Measurements from ENCODE around the gene NOS3. TPM values are rescaled to one million over a fixed set of nuclear protein-coding genes. Genes with fewer than 3 reads are reported as not detected.

NOS3 gene
- total RNA-seq, 1 experiment from 2014 or later: 0.66 TPM

DNA sequence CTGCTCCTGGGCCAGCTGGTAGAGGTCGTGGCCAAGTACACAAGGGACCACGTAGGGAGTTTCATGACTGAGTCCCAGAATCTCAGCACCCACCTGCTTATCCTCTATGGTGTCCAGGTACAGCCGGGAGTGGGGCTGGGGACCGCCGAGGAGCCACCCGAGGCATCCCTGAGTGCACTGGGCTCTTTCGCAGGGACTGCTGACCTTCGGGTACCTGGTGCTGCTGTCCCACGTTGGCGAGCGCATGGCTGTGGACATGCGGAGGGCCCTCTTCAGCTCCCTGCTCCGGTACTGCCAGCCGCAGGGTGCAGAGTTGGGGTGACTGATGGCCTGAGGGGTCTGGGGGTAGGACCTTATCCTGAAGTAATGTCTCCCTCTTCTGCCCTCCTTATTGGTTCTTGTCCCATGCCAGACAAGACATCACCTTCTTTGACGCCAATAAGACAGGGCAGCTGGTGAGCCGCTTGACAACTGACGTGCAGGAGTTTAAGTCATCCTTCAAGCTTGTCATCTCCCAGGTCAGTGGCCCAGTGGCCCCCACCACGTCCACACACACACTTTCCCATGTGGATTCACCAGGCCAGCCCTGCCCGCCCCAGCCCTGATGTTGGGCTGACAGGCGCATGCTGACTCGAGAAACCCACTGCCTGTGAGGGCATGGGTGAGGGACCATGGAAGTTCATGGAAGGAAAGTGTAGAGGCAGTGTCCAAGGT, 43.7 kb downstream of the NOS3 start:
- ChIA-PET POLR2A (ENCODE audit: unreplicated experiment) (no interaction called here), CTCF (no interaction called here)
- H3K79me2 ChIP-seq (ENCODE audit: low read length): peaks cover 16% of the 10 kb centered on the region

DNA sequence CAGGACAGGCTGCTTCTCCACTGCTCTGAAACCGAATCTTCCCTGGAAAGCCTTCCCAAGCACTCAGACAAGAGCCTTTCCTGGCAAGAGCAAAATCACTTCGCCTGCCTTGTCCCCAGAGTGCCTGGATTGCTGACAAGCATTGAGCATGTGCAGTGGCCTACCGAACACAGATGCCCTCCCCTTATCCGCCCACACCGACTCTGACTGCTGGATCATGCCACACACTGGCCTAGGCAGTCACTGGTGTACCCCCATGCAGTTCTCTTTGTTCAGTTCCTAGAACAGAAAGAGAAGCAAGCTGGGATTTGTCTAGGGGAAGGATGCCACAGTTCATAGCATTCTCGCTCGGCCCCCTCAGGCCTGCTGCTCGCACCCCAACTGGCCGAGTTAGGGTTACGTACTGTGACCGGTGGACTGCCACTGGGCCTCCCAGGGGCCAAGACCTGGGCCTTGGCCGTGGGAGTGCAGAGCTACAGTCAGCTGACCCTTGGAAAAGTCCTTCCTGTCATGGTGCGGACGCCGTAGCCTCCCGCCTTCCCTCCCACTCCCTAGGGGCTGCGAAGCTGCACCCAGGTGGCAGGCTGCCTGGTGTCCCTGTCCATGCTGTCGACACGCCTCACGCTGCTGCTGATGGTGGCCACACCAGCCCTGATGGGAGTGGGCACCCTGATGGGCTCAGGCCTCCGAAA, 44.4 kb downstream of the NOS3 start:
- no peak for ATAC-seq
- H3K36me3 ChIP-seq (ENCODE audit: low read depth, low read length): no peaks in the 10 kb centered on the region; the same call in 1 of the 2 replicates

More for the DNA sequence above, 43.7 kb downstream of the NOS3 start:
- Histone ChIP-seq H3K27me3 (ENCODE audit: low read length) (no peaks in the 10 kb centered on the region), H3K9me2 (replicated peaks; ENCODE audit: low read length) (no peaks in the 10 kb centered on the region), H3K9me3 (ENCODE audit: low read length) (no peaks in the 10 kb centered on the region), H2AFZ (ENCODE audit: low read length) (no peak overlapping the region), H3K4me2 (ENCODE audit: low read length) (no peak overlapping the region), H3F3A (ENCODE audit: low read length, unreplicated experiment) (no peaks in the 10 kb centered on the region), H3K4me1 (ENCODE audit: insufficient read depth, low read length) (peaks cover 15% of the 10 kb centered on the region), H4K20me1 (ENCODE audit: low read length) (no peaks in the 10 kb centered on the region), H3K36me3 (ENCODE audit: low read depth, low read length) (no peaks in the 10 kb centered on the region; the same call in 1 of the 2 replicates), H3K9ac (ENCODE audit: low read length) (no peak overlapping the region), H3K27ac (ENCODE audit: low read length) (no peak overlapping the region), H3K4me3 (ENCODE audit: low read length) (no peak overlapping the region)
- BruUV-seq (replicated peaks): no TSS peak
- ATAC-seq (no peak), DNase-seq (no peak)
- TF ChIP-seq EZH2 (IDR thresholded peaks at IDR 0.05; ENCODE audit: low read length, unreplicated experiment) (no peak), EZH2phosphoT487 (IDR thresholded peaks at IDR 0.05; ENCODE audit: borderline replicate concordance, low read length) (no peak)
- TF ChIP-seq, protein P1, sequence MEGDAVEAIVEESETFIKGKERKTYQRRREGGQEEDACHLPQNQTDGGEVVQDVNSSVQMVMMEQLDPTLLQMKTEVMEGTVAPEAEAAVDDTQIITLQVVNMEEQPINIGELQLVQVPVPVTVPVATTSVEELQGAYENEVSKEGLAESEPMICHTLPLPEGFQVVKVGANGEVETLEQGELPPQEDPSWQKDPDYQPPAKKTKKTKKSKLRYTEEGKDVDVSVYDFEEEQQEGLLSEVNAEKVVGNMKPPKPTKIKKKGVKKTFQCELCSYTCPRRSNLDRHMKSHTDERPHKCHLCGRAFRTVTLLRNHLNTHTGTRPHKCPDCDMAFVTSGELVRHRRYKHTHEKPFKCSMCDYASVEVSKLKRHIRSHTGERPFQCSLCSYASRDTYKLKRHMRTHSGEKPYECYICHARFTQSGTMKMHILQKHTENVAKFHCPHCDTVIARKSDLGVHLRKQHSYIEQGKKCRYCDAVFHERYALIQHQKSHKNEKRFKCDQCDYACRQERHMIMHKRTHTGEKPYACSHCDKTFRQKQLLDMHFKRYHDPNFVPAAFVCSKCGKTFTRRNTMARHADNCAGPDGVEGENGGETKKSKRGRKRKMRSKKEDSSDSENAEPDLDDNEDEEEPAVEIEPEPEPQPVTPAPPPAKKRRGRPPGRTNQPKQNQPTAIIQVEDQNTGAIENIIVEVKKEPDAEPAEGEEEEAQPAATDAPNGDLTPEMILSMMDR (conservative IDR thresholded peaks at IDR 0.05; ENCODE audit: low read depth, low read length): no peak
- intact Hi-C loops (cut with micrococcal nuclease): no loop called here

More for the DNA sequence above, 44.4 kb downstream of the NOS3 start:
- Histone ChIP-seq H3K27me3 (ENCODE audit: low read length) (no peaks in the 10 kb centered on the region), H3K27ac (ENCODE audit: low read length) (no peak overlapping the region), H3K4me2 (ENCODE audit: low read length) (no peak overlapping the region), H2AFZ (ENCODE audit: low read length) (no peak overlapping the region), H4K20me1 (ENCODE audit: low read length) (no peaks in the 10 kb centered on the region), H3F3A (ENCODE audit: low read length, unreplicated experiment) (no peaks in the 10 kb centered on the region), H3K4me3 (ENCODE audit: low read length) (no peak overlapping the region), H3K79me2 (ENCODE audit: low read length) (0 out of 2 replicates have a peak, but pooled peaks cover 9% of the 10 kb centered on the region), H3K4me1 (ENCODE audit: insufficient read depth, low read length) (peaks cover 18% of the 10 kb centered on the region), H3K9ac (ENCODE audit: low read length) (no peak overlapping the region), H3K9me2 (replicated peaks; ENCODE audit: low read length) (no peaks in the 10 kb centered on the region), H3K9me3 (ENCODE audit: low read length) (no peaks in the 10 kb centered on the region)
- BruUV-seq (replicated peaks): no TSS peak
- intact Hi-C loops (cut with micrococcal nuclease): no loop called here
- CTCF ChIA-PET: no interaction called here
- POLR2A ChIA-PET (ENCODE audit: unreplicated experiment): no interaction called here
- no peak for DNase-seq
- TF ChIP-seq EZH2phosphoT487 (IDR thresholded peaks at IDR 0.05; ENCODE audit: borderline replicate concordance, low read length) (no peak), EZH2 (IDR thresholded peaks at IDR 0.05; ENCODE audit: low read length, unreplicated experiment) (no peak)
- TF ChIP-seq, protein P1 (conservative IDR thresholded peaks at IDR 0.05; ENCODE audit: low read depth, low read length): no peak
